Neural cell (in vitro differentiated cells): ENCODE measurements around the gene CAMK2G. TPM values are rescaled to one million over a fixed set of nuclear protein-coding genes. Genes with fewer than 3 reads are reported as not detected.

Source experiments
- H2AFZ ChIP-seq: fragments of 200-600, 300-800 bp; sonication (generic), shearing (Covaris generic); 2 replicates; pipeline ENCODE4 v1.6.0; 2014; ENCODE audit warnings: low read depth, mild to moderate bottlenecking, antibody characterized with exemption, low read length, moderate library complexity
- H3F3A ChIP-seq: fragments of 200-600 bp; shearing (Covaris generic); 2 replicates; pipeline ENCODE4 v1.6.1; 2016; ENCODE audit warnings: mild to moderate bottlenecking, moderate library complexity, mixed read lengths, antibody characterized with exemption, low read length; ENCODE audit not compliant: insufficient read depth, poor library complexity, severe bottlenecking
- H3K27ac ChIP-seq: fragments of 200-600, 300-800 bp; sonication (generic), shearing (Covaris generic); 2 replicates; pipeline ENCODE4 v1.5.1; 2014; ENCODE audit warnings: mild to moderate bottlenecking, low read length, moderate library complexity
- H3K27me3 ChIP-seq: fragments of 300-800, 200-600 bp; sonication (generic), shearing (Covaris generic); 2 replicates; pipeline ENCODE4 v1.6.0; 2014; ENCODE audit warnings: mild to moderate bottlenecking, low read depth, low read length, moderate library complexity; ENCODE audit not compliant: insufficient read depth
- H3K36me3 ChIP-seq: fragments of 300-800, 200-600 bp; sonication (generic), shearing (Covaris generic); 2 replicates; pipeline ENCODE4 v1.5.1; 2014; ENCODE audit warnings: mild to moderate bottlenecking, antibody characterized with exemption, low read length, moderate library complexity; ENCODE audit not compliant: insufficient read depth
- H3K4me2 ChIP-seq: fragments of 300-800, 200-600 bp; sonication (generic), shearing (Covaris generic); 2 replicates; pipeline ENCODE4 v1.6.0; 2014; ENCODE audit warnings: mild to moderate bottlenecking, low read length
- H3K4me3 ChIP-seq: fragments of 300-800, 200-600 bp; sonication (generic), shearing (Covaris generic); 2 replicates; pipeline ENCODE4 v1.5.1; 2014; ENCODE audit warnings: mild to moderate bottlenecking, low read length, moderate library complexity
- H3K79me2 ChIP-seq: fragments of 200-600 bp; shearing (Covaris generic); replicated peaks from 2 replicates; pipeline ENCODE4 v1.6.0; 2014; ENCODE audit warnings: mild to moderate bottlenecking, low read length, moderate library complexity; ENCODE audit not compliant: insufficient read depth
- H3K9ac ChIP-seq: fragments of 300-800, 200-600 bp; sonication (generic), shearing (Covaris generic); 2 replicates; pipeline ENCODE4 v1.6.1; 2016; ENCODE audit warnings: mild to moderate bottlenecking, low read length, mixed read lengths
- H3K9me2 ChIP-seq: fragments of 200-600 bp; shearing (Covaris generic); 2 replicates; pipeline ENCODE4 v1.6.1; 2016; ENCODE audit warnings: mild to moderate bottlenecking, low read length, mixed read lengths; ENCODE audit not compliant: insufficient read depth
- H3K9me3 ChIP-seq: fragments of 200-600, 300-800 bp; sonication (generic), shearing (Covaris generic); 2 replicates; pipeline ENCODE4 v1.6.1; 2016; ENCODE audit warnings: mild to moderate bottlenecking, mixed run types, low read length, moderate library complexity, mixed read lengths
- H4K20me1 ChIP-seq: fragments of 200-600 bp; shearing (Covaris generic); 2 replicates; pipeline ENCODE4 v1.6.1; 2016; ENCODE audit warnings: mild to moderate bottlenecking, mixed run types; ENCODE audit not compliant: insufficient read depth
- EP300 ChIP-seq: fragments of 450-650 bp; conservative IDR thresholded peaks from 2 replicates; pipeline ENCODE4 v1.6.1; 2014; ENCODE audit warnings: antibody characterized with exemption, mild to moderate bottlenecking, moderate library complexity; ENCODE audit not compliant: poor library complexity, severe bottlenecking
- EZH2 ChIP-seq: fragments of 200-600, 300-800 bp; shearing (Covaris generic), sonication (generic); IDR thresholded peaks from 2 replicates; pipeline ENCODE4 v1.6.1; 2014; ENCODE audit warnings: antibody characterized with exemption, low read length, borderline replicate concordance, mild to moderate bottlenecking; ENCODE audit not compliant: insufficient read depth, poor library complexity, severe bottlenecking
- MXI1 ChIP-seq: fragments of 450-650 bp; conservative IDR thresholded peaks from 2 replicates; pipeline ENCODE4 v1.6.1; 2014; ENCODE audit warnings: antibody characterized with exemption, mild to moderate bottlenecking; ENCODE audit not compliant: poor library complexity, severe bottlenecking
- POLR2AphosphoS5 ChIP-seq: IDR thresholded peaks from 2 replicates; pipeline ENCODE4 v1.6.1; 2012
- RAD21 ChIP-seq: fragments of 450-650 bp; conservative IDR thresholded peaks from 2 replicates; pipeline ENCODE4 v1.6.1; 2014; ENCODE audit warnings: antibody characterized with exemption, mild to moderate bottlenecking, moderate library complexity
- SMC3 ChIP-seq: fragments of 450-650 bp; conservative IDR thresholded peaks from 2 replicates; pipeline ENCODE4 v1.6.1; 2014; ENCODE audit warnings: antibody characterized with exemption, mild to moderate bottlenecking, moderate library complexity; ENCODE audit not compliant: poor library complexity
- TAF1 ChIP-seq: IDR thresholded peaks from 2 replicates; pipeline ENCODE4 v1.6.1; 2012; ENCODE audit warnings: low read depth
- polyA plus RNA-seq: library from polyadenylated mRNA; depleted of rRNA; stranded (reverse); fragments of >200 nt; gene quantifications from 2 replicates; pipeline ENCODE4 v1.2.3, GENCODE V29; 2014
- TF ChIP-seq, protein P1 (sequence below): IDR thresholded peaks from 2 replicates; pipeline ENCODE4 v1.6.1; 2012; ENCODE audit warnings: borderline replicate concordance
- TF ChIP-seq, protein P2 (sequence below): fragments of 450-650 bp; IDR thresholded peaks from 2 replicates; pipeline ENCODE4 v1.5.1; 2014; ENCODE audit warnings: antibody characterized with exemption, mild to moderate bottlenecking, moderate library complexity; ENCODE audit not compliant: poor library complexity, severe bottlenecking

Gene CAMK2G
- polyA plus RNA-seq, 1 donor from 2014 or later, result 55.4 TPM

DNA sequence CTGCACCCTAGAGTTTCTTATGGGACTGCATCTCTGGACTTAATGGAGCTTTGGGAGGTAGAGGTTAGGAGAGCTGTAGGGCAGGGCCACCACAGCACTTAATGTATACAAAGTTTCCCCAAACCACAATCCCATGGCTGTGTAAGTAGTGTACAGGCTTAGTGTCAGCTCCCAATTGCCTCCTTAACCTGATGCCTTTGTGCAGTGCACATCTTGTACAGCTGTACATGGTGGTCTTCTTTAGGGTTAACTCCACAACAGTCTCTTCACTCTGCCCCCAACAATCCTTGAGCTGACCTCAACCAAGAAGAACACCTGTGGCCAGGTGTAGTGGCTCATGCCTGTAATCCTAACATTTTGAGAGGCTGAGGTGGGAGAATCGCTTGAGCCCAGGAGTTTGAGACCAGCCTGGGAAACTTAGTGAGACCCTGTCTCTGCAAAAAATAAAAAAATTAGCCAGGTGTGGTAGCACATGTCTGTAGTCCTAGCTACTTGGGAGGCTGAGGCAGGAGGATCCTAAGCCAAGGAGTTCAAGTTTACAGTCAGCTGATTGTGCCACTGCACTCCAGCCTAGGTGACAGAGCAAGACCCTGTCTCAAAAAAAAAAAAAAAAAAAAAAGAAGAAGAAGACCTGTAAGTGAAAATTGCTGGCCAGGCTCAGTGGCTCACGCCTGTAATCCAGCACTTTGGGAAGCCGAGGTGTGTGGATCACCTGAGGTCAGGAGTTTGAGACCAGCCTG lies 43.4 kb upstream of the CAMK2G start:
- Histone ChIP-seq H3K79me2 (no peaks in the 10 kb centered on the region), H3F3A (no peaks in the 10 kb centered on the region), H3K27me3 (no peaks in the 10 kb centered on the region), H3K36me3 (no peaks in the 10 kb centered on the region), H3K9me3 (no peaks in the 10 kb centered on the region), H3K9me2 (no peaks in the 10 kb centered on the region), H4K20me1 (no peaks in the 10 kb centered on the region), H3K4me3 (no peak overlapping the region), H3K9ac (no peak overlapping the region), H3K4me2 (no peak overlapping the region), H2AFZ (no peak overlapping the region), H3K27ac (no peak overlapping the region)
- no peak for TF ChIP-seq POLR2AphosphoS5
- TF ChIP-seq, protein P1, sequence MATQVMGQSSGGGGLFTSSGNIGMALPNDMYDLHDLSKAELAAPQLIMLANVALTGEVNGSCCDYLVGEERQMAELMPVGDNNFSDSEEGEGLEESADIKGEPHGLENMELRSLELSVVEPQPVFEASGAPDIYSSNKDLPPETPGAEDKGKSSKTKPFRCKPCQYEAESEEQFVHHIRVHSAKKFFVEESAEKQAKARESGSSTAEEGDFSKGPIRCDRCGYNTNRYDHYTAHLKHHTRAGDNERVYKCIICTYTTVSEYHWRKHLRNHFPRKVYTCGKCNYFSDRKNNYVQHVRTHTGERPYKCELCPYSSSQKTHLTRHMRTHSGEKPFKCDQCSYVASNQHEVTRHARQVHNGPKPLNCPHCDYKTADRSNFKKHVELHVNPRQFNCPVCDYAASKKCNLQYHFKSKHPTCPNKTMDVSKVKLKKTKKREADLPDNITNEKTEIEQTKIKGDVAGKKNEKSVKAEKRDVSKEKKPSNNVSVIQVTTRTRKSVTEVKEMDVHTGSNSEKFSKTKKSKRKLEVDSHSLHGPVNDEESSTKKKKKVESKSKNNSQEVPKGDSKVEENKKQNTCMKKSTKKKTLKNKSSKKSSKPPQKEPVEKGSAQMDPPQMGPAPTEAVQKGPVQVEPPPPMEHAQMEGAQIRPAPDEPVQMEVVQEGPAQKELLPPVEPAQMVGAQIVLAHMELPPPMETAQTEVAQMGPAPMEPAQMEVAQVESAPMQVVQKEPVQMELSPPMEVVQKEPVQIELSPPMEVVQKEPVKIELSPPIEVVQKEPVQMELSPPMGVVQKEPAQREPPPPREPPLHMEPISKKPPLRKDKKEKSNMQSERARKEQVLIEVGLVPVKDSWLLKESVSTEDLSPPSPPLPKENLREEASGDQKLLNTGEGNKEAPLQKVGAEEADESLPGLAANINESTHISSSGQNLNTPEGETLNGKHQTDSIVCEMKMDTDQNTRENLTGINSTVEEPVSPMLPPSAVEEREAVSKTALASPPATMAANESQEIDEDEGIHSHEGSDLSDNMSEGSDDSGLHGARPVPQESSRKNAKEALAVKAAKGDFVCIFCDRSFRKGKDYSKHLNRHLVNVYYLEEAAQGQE, result no peak
- no peak for TF ChIP-seq EZH2
- TF ChIP-seq EP300, result no peak
- TF ChIP-seq MXI1, result no peak
- TF ChIP-seq, protein P2, sequence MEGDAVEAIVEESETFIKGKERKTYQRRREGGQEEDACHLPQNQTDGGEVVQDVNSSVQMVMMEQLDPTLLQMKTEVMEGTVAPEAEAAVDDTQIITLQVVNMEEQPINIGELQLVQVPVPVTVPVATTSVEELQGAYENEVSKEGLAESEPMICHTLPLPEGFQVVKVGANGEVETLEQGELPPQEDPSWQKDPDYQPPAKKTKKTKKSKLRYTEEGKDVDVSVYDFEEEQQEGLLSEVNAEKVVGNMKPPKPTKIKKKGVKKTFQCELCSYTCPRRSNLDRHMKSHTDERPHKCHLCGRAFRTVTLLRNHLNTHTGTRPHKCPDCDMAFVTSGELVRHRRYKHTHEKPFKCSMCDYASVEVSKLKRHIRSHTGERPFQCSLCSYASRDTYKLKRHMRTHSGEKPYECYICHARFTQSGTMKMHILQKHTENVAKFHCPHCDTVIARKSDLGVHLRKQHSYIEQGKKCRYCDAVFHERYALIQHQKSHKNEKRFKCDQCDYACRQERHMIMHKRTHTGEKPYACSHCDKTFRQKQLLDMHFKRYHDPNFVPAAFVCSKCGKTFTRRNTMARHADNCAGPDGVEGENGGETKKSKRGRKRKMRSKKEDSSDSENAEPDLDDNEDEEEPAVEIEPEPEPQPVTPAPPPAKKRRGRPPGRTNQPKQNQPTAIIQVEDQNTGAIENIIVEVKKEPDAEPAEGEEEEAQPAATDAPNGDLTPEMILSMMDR, result no peak
- TF ChIP-seq TAF1, result no peak
- TF ChIP-seq RAD21, result no peak
- TF ChIP-seq SMC3, result no peak

- no peaks in the 10 kb centered on the region for H3K9me3 ChIP-seq
- no peaks in the 10 kb centered on the region for H3K9me2 ChIP-seq
- no peak overlapping the region for H2AFZ ChIP-seq
- H3K79me2 ChIP-seq, result no peaks in the 10 kb centered on the region
- no peak overlapping the region for H3K27ac ChIP-seq
- no peak for TF ChIP-seq TAF1
- TF ChIP-seq EP300, result no peak
- no peak for TF ChIP-seq RAD21
- TF ChIP-seq MXI1, result no peak
- no peak for TF ChIP-seq EZH2
- TF ChIP-seq, protein P1, result no peak
- TF ChIP-seq, protein P2, result no peak
- TF ChIP-seq POLR2AphosphoS5, result no peak
- TF ChIP-seq SMC3, result no peak
- no peak overlapping the region for H3K4me2 ChIP-seq
- H3F3A ChIP-seq, result no peaks in the 10 kb centered on the region
- no peak overlapping the region for H3K4me3 ChIP-seq
- no peak overlapping the region for H3K9ac ChIP-seq
- H4K20me1 ChIP-seq, result no peaks in the 10 kb centered on the region
- peaks cover 6% of the 10 kb centered on the region for H3K27me3 ChIP-seq
- H3K36me3 ChIP-seq, result no peaks in the 10 kb centered on the region
These were observed 42.6 kb upstream of the CAMK2G start for GRCh38 chr10:73916761-73917470.
